NCI-H187 (cell line): ENCODE measurements around the gene VILL.

Experiments used
- DNase-seq, 2 experiments: peaks; one replicate each; lab custom pipeline; 2025; lab: John Stamatoyannopoulos, UW

Gene VILL

DNA sequence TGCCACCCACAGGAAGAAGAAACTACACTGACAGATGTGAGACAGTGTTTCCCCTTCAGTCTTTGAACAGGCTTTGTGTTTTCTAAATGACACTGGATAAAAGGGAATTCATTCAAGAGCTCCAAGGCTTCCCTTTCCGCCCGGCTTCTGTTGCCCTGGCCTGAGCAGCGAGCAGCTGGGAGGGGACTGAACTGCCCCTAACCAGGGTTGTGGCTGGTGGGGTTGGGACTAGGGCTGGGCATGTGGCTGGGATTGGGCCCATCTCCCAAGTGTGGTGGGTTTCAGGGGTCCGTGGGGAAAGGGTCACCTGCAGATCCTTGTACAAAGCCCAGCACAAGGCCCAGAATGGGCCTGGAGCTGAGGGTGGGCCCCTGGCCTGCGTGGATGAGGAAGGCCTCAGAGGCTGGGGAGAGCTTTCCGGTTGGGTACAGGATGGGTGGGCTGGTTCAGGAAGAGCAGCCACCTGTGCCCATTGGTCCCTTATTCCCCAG is 10.4 kb downstream of the VILL start:
- no peak for DNase-seq

DNA sequence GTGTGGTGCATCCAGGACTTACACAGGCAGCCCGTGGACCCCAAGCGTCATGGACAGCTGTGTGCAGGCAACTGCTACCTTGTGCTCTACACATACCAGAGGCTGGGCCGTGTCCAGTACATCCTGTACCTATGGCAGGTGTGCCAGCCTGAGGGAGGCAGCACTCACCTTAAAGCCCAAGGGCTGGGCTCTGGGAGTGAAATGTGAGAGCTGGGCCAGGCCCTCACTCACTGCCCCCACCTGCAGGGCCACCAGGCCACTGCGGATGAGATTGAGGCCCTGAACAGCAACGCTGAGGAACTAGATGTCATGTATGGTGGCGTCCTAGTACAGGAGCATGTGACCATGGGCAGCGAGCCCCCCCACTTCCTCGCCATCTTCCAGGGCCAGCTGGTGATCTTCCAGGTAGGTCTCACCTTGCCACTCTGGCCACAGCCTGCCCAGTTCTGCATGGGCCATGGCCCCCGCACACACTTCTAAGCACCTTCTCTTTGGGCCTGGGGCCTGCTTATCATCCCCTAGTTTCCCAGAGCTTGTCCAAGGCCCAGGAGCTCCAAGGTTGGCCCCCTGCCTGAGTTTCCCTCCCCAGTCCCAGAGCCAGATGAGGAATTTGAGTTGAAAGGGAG is 11.0 kb downstream of the VILL start:
- DNase-seq, result no peak

DNA sequence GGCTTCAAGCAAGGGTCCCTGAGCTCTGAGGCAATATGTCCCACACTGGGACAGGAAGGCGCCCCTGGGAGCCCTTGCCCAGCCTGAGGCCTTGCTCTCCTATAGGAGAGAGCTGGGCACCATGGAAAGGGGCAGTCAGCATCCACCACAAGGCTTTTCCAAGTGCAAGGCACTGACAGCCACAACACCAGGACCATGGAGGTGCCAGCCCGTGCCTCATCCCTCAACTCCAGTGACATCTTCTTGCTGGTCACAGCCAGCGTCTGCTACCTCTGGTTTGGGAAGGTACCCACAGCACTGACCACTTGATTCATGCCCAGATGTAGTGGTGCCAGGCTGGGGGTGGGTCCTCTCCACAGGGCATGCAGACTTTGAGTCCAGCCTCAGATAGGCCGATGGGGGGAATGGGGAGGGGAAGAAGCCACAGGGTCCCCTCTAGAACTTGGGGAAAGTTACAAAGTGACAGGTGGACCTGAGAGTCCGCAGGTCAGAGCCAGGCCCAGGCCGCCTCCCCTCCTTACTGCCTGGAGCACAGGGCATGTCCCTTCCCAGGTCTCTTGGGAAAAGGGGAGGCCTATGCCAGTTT is 11.8 kb downstream of the VILL start:
- DNase-seq, result no peak

DNA sequence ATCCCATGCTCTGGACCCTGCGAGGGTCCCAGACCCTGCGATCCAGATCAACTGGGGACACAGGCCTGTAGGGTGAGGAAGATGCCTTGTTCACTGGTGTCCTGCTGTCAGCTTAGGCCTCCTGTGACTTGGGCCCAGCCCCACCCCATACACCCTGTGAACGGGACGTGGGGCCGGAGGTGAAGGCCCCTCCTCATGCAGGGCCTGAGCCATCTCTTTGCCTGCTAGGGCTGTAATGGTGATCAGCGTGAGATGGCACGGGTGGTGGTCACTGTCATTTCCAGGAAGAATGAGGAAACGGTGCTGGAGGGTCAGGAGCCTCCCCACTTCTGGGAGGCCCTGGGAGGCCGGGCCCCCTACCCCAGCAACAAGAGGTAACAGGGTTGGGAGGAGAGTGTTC is 12.4 kb downstream of the VILL start:
- DNase-seq, result no peak

DNA sequence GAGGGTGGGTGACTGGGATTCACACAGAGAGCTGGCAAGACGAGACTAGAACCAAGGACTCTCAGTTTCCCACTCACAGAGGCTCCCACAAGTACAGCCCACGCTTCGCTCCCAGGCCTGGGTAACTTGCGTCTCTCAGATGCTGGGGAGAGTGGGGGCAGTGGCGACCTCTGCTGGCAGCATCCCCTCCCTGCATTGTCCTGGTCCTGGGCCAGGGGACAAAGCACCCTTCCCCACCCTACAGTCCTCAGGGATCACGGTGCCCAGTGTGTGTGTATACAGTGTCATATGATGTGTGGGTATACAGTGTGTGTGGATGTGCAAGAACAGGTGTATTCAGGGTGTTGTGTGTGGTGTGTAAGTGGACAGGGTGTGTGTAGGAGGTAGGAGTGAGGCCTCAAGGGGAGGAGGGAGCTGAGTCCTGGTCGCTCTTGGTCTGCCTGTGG is 12.8 kb downstream of the VILL start:
- DNase-seq, result no peak

DNA sequence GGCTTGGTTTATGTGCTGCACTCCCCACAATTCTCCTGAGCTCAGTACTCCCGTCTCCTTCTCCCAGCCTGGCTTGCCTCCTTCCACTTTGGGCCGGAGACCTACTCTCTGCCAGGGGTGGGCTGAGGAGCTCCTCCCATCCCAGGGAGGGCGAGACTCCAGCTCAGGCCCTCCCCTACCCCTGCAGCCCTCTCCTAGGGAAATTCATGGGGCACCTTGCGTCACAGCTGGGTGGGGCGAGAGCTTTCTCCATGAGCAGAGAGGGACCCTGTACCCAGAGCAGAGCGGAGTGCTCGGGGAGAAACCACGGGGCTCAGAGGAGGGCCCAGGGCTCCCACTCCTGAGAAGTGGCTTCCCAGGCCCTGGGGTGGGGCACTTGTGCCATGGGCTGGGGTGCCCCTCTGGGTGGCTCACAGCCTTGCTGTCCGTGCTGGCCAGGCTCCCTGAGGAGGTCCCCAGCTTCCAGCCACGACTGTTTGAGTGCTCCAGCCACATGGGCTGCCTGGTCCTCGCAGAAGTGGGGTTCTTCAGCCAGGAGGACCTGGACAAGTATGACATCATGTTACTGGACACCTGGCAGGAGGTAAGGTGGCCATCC is 13.3 kb downstream of the VILL start:
- DNase-seq, result no peak

DNA sequence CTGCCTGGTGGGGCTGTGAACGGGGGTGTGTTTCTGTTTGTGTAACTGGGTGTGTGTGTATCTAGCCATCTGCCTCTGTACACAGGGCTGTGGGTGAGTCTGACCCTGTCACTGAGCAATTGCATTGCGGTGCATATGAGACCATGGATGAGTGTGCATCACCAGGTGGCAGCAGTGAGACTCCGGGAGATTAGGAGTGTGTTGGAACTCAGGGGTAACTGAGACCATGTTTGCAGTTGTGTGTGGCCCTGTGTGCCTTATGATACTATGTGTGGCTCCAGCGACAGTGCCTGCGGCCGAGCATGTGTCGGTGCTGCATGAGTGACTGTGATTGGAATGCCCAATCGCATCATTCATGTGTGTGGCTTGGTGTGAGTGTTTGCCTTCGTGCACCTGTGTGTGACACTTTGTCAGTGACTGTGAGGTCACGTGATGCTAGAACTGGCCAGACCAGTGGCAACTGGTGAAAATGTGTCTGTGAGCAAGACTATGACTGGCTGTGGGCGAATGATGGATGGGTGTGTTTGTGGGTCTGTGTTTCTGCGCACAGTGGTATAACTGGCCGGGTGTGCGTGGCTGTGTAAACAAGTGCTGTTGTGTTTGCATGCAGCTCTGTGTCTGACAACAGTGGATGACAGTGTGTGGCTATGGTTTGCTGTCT is 14.0 kb downstream of the VILL start:
- DNase-seq, result peak in 1 of 2 experiments; percentile 5

DNA sequence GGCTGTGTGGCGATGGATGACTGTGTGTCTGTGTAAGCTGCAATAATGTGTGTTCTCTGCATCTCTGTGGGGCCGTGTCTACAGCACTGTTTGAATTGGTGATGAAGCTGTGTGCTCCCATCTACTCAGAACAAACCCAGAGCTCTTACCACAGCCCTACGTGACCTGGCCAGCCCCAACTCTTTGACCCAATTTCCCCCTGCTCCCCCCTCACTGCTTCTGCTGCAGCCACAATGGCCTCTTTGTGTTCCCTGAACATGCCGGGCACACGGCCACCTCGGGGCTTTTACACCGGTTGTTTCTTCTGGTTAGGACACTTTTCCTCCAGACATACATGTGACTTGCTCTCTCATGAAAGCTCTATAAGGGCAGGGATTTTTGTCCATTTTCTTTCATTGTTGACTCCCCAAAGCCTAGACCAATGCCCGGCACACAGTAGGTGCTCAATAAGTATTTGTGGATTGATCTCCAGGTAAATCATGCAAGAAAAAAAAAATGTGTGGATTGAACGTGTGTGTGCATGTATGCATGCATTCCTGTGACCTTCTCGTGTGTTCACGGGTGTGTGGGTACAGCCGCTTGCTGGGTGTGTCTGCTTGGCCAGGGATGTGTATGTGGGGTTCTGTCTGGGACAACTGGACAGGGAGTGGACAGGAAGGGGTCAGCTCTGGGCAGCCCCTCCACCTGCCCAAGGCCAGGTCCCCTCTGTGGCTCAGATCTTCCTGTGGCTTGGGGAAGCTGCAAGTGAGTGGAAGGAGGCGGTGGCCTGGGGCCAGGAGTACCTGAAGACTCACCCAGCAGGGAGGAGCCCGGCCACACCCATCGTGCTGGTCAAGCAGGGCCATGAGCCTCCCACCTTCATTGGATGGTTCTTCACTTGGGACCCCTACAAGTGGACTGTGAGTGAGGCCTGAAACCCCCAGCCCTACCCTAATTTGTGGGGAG is 14.8 kb downstream of the VILL start:
- no peak for DNase-seq

DNA sequence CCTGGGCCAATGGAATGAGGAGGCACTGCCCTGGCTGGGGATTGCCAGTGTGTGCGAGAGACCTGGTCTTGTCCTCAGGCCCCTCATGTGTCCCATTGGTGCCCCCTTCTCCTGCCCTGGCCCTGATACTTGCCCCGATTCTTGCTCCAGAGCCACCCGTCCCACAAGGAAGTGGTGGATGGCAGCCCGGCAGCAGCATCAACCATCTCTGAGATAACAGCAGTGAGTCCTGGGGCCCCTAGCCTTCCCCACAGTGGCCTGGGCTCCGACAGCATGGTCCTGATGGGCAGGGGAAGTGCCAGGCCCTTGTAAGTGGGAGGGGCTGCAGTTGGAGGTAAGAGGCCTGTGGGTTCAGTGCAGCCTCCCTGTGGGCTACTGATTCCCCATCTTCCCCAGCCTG is 15.4 kb downstream of the VILL start:
- no peak for DNase-seq

DNA sequence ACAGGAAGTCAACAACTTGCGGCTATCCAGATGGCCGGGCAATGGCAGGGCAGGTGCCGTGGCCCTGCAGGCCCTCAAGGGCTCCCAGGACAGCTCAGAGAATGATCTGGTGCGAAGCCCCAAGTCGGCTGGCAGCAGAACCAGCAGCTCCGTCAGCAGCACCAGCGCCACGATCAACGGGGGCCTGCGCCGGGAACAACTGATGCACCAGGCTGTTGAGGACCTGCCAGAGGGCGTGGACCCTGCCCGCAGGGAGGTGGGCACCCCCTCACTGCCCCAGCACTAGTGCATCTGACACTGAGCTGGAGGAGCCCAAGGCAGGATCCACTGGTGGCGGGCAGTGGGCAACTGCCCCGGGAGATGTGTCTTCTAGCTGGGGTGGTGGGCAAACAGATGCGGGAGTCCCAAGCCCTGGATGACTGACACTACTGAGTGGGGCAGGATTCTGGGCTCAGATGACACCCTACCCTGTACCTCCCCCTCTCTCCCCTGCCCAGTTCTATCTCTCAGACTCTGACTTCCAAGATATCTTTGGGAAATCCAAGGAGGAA is 15.9 kb downstream of the VILL start:
- DNase-seq, result no peak

DNA sequence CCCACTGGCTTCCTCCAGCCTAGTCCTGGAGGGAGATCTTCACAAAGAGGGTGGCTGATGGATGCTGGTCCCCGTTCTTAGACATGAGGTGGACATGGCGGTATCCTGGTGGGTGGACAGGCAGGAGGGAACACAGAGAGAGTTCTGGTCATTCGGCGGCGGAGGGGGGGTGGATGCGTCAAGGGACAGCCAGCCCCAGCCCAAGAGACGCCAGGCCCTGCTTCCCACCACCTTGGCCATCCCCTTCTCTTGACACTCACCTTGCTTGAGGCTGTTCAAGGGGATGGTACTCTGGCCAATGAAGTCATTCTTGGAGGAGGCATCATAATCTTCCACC is 17.1 kb downstream of the VILL start:
- DNase-seq, result no peak

DNA sequence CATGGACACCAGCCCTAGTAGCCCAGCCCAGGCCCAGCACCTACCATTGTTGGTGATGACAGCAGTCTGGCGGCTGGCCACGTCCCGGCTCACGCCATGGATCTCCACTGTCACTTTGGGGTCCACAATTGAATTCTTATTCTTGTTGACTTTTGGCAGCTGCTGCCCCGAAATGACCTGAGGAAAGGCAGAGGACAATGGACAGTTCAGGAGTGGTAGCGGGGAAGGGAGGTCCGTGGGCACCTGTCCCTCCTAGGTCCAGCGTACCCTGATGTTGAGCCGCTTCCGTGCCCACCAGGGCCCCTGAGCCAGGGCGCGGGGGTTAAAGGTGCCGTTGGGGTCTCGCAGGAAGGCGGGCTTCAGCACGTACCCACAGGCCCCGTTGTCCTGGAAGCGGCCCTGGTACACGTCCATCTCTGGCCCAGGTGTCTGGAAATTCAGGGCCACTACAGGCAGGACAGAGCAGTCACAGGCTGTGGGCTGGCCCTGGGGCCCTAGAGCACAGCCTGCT is 17.7 kb downstream of the VILL start:
- DNase-seq, result no peak

DNA sequence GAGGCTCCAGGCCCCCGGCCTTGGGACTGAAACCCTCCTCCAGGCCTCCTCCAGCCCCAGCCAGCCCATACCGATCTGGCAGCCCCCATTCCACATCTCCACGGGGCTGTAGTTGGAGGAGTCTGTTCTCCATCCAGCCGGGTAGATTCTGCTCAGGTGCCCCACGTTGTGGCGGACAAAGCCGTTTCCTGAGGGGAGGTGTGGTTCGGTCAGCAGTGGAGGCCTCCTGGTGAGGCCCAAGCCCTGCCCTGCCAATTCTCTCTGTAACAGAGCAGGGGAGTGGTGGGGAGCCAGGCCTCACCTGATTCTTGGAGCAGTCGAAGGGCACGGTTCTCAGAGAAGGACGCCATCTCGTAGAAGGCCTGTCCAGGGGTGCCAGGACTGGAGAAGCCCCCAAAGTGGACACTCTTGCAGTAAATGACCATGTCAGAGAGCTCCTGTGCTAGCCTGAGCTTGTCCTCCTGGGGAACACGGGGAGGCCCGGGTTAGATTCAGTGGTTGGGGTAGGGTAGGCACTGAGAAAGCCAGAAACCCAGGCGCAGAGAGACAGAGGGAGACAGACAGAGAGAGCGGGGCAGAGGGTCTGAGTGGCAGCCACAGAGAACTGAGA is 18.5 kb downstream of the VILL start:
- DNase-seq, result no peak

DNA sequence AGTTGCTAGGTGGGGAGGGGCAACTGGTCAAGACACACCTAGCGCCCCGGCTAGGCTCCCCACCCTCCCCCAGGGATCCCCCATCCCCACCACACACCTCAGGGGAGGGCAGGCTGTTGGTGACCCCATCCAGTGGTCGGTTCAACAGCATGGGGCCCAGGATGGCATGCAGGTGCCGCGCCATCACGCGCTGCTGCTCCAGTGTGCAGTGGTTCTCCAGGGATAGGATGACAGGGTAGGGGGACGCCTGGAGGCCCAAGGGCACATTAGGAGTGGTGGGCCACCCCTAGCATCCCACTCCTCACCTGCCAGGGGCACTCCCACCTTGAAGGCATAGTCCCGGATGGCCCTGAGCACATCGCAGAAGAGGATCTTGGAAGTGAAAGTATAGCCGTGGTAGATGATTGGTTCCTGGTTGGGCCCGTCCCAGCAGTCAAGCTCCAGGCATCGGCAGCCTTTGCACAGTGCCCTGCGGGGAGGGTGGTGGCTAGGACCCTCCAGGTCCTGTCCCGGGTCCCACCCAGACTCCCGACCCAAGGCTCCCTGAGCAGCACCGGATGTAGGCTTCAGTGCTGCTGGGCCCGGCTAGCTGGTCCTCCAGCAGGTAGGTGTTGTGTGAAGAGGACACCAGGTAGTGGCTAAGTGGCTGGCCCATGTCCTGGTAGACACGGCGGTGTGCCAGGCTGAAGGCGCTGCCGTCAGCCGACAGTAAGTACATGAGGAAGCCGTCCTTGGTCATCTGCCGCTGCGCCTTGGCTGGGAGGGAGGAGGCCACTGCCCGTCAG is 19.4 kb downstream of the VILL start:
- no peak for DNase-seq

DNA sequence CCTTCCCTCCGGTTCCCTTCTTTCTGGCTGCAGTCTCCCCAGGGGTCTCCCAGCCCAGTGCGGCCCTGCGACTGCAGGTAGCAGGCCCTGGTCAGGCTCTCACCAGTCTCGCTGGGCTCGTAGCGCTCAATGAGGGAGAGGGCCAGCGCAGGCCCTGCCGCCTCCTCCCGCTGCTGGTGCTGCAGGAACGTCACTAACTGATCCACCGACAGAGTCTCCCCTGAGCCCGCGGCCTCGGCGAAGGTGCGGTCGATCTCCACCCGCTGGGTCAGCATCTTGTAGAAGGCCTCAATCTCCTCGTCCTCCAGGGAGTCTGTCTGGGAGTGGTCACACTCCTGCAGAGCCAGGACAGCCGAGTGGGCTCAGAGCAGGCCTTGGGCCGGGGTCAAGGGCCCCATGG is 20.5 kb downstream of the VILL start:
- DNase-seq, result no peak

DNA sequence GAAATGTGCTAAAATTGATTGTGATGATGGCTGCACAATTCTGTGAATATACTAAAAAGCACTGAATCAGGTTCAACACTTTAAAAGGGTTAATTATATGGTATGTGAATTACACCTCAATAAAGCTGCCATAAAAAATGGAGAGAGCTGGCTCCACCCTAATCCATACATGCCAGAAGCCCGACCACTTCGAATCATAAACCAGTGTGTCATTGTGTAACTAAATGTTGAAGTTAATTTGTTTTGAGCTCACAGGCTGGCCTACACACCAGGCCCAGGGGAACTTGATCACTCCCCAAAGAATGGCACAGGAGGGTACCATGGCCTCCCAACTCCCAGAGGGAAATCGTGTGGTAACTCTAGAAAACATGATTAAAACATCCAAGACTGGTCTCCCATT is 24.9 kb downstream of the VILL start:
- DNase-seq, result no peak

DNA sequence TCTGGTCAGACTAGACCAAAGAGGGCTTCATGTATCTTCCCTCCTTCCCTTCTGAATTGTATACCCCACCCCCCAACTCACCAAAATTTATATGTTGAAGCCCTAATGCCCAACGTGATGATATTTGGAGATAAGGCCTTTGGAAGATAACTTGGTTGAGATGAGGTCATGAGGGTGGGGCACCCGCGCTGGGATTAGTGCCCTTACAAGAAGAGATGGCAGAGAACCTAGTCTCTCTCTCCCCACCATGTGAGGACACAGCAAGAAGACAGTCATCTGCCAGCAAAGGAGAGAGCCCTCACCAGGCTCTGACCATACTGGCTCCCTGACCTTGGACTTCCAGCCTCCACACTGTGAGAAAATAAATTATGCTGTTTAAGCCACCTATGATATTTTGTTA is 25.4 kb downstream of the VILL start:
- no peak for DNase-seq

DNA sequence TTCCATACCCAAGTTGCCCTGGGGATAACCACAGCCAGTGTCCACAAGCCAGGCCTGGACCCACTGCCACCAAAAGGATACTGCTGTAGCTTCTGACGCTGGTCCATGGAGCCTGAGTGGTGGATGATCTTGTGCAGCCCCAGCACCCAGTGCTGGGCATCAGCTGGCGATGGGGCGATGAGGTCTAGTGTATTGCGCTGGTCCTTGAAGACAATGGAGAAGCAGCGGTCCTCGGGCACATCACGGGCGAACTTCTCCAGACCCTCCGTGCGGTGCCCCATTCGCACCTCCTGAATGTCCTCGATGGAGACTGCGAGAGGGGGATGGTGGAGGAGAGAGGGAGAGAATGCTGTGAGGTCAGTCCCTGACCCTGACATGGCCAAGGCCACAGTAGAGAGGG is 25.8 kb downstream of the VILL start:
- DNase-seq, result no peak

DNA sequence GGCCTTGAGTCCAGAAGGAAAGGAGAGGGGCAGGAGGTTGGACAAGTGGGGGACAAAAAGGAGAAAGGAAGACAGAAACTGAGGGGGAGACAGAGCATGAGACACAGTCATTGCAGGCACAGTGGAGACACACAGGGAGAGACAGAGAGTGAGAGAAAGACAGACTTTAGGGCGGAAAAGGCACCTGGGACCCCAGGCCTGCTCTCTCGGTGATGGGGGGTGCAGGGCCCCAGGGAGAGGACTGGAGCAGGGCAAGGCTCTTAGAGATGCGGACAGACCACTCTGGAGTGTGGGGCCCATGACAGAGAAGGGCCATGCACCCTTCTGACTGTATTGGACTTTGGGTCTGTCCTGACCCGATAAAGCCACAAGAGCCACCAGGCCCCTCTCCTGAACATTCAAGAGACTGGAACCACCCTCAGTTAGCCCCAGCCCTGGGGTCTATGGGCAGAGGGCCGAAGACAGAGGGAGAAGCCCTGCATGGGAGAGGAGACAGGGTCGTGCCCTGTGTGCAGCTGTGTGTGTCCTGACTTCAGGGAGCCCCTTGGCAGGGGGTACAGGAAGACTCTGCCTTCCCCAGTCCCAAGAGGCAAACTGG is 26.4 kb downstream of the VILL start:
- no peak for DNase-seq
